Lung (tissue), 12 donors: Measurements from ENCODE around the gene KIAA1671. TPM values are rescaled to one million over a fixed set of nuclear protein-coding genes. Genes with fewer than 3 reads are reported as not detected.
A peak's percentile ranks its signal among the peaks of the same experiment; 100 is the strongest.

ENCODE experiments used
- ATAC-seq: fragments of 200-7000 bp; cut with Tn5 transposase; one replicate; pipeline ENCODE4 v1.9.1; 2020; ENCODE audit warnings: moderate number of reproducible peaks; ENCODE audit not compliant: insufficient read depth, low FRiP score
- DNase-seq, 3 donors: peaks; one replicate each; pipeline ENCODE4 v3.0.0-alpha.2; 2013 to 2017
- H3K27ac ChIP-seq, 2 donors: one replicate each; pipeline ENCODE4 v1.5.1; 2013; ENCODE audit warnings: mild to moderate bottlenecking in 2 of 2, moderate library complexity in 2 of 2, control low read depth in 1 of 2, inconsistent platforms in 1 of 2, low read depth in 1 of 2, low read length in 1 of 2
- H3K27me3 ChIP-seq, 3 donors: one replicate each; pipeline ENCODE4 v1.5.1; 2013; ENCODE audit warnings: low read length in 2 of 3; ENCODE audit not compliant: control insufficient read depth in 3 of 3, insufficient read depth in 3 of 3
- H3K36me3 ChIP-seq, 4 donors: one replicate each; pipeline ENCODE4 v1.5.1; 2013; ENCODE audit warnings: low read length in 4 of 4, mild to moderate bottlenecking in 1 of 4, moderate library complexity in 1 of 4; ENCODE audit not compliant: control insufficient read depth in 4 of 4, insufficient read depth in 4 of 4
- H3K4me1 ChIP-seq, 5 donors: one replicate each; pipeline ENCODE4 v1.5.1; 2013; ENCODE audit warnings: low read length in 5 of 5, mild to moderate bottlenecking in 2 of 5, moderate library complexity in 1 of 5; ENCODE audit not compliant: control insufficient read depth in 5 of 5, insufficient read depth in 5 of 5
- H3K4me3 ChIP-seq: one replicate; pipeline ENCODE4 v1.5.1; 2013; ENCODE audit warnings: mild to moderate bottlenecking, control low read depth, moderate library complexity
- H3K9ac ChIP-seq, 2 donors: one replicate each; pipeline ENCODE4 v1.5.1; 2013; ENCODE audit warnings: low read length in 2 of 2, control low read depth in 1 of 2; ENCODE audit not compliant: insufficient read depth in 1 of 2
- H3K9me3 ChIP-seq, 4 donors: one replicate each; pipeline ENCODE4 v1.5.1; 2013; ENCODE audit warnings: low read length in 3 of 4, mild to moderate bottlenecking in 1 of 4, moderate library complexity in 1 of 4; ENCODE audit not compliant: control insufficient read depth in 4 of 4, insufficient read depth in 3 of 4
- CTCF ChIP-seq: IDR thresholded peaks from 2 replicates; pipeline ENCODE4 v1.5.1; 2012; ENCODE audit warnings: mild to moderate bottlenecking; ENCODE audit errors: control extremely low read depth, extremely low read depth
- WGBS, 2 donors: extraction: QIAGEN DNeasy Blood & Tissue Kit; methylation state at CpG; one replicate each; pipeline ENCODE4 v1.1.7; 2013; 5-methylcytosine and 5-hydroxymethylcytosine counted together
- polyA plus RNA-seq, 2 donors: library from polyadenylated mRNA; stranded (reverse); fragments of 200-250 nt; gene quantifications; one replicate each; pipeline ENCODE4 v1.2.1, GENCODE V29; 2013
- total RNA-seq, 2 donors: library from RNA; depleted of rRNA in 1 of 2; stranded (reverse); fragments of >200 nt in 1 of 2; gene quantifications; one replicate each; pipeline ENCODE4 v1.2.1, GENCODE V29; 2014 to 2021
- donor health status: control.
- donor health status: control.
- donor health status: Bipolar disorder and iron deficiency.
- donor health status: healthy.
- donor health status: DM: yes; HTN: yes; CAD: no.

The KIAA1671 gene
- total and polyA plus RNA-seq, 4 donors, result 7.6 to 44.6 (median 24.0) TPM

- ATAC-seq, result no peak
- 84 to 87% methylated on average over 11 of the region's 11 CpGs for WGBS, 2 donors
- H3K4me1 ChIP-seq, result peaks cover 0 to 11% (median 0%) of the 10 kb centered on the region in 5 donors
- DNase-seq, result no peak
- no peak for TF ChIP-seq CTCF
- H3K36me3 ChIP-seq, result no peaks in the 10 kb centered on the region
- no peak overlapping the region for H3K9ac ChIP-seq
- H3K4me3 ChIP-seq, result no peak overlapping the region
- no peaks in the 10 kb centered on the region for H3K27me3 ChIP-seq
- no peaks in the 10 kb centered on the region for H3K9me3 ChIP-seq
- H3K27ac ChIP-seq, result no peak overlapping the region
Measured at GRCh38 chr22:25021976-25022711, 69.6 kb downstream of the KIAA1671 start.

GRCh38 chr22:25023879-25024278, 71.4 kb downstream of the KIAA1671 start:
- DNase-seq (no peak), ATAC-seq (no peak)
- H3K27me3 ChIP-seq, result no peaks in the 10 kb centered on the region
- no peak overlapping the region for H3K9ac ChIP-seq
- TF ChIP-seq CTCF, result no peak
- no peak overlapping the region for H3K4me3 ChIP-seq
- 88 to 96% methylated on average over 3 of the region's 3 CpGs for WGBS, 2 donors
- H3K27ac ChIP-seq, result no peak overlapping the region
- peaks cover 0 to 12% (median 2%) of the 10 kb centered on the region in 5 donors for H3K4me1 ChIP-seq
- no peaks in the 10 kb centered on the region for H3K9me3 ChIP-seq
- H3K36me3 ChIP-seq, result no peaks in the 10 kb centered on the region

GRCh38 chr22:25024895-25025294, 72.4 kb downstream of the KIAA1671 start:
- DNase-seq, result no peak
- peak overlapping the region in 1 of 2 donors; percentile 21 for H3K27ac ChIP-seq

More at GRCh38 chr22:25024895-25025294, 72.4 kb downstream of the KIAA1671 start:
- H3K27me3 ChIP-seq, result no peaks in the 10 kb centered on the region
- ATAC-seq, result no peak
- no peaks in the 10 kb centered on the region for H3K9me3 ChIP-seq
- no peak overlapping the region for H3K4me3 ChIP-seq
- no peak for TF ChIP-seq CTCF
- H3K36me3 ChIP-seq, result no peaks in the 10 kb centered on the region
- 83 to 91% methylated on average over 3 of the region's 3 CpGs for WGBS, 2 donors
- no peak overlapping the region for H3K9ac ChIP-seq
- peaks cover 0 to 14% (median 2%) of the 10 kb centered on the region in 5 donors for H3K4me1 ChIP-seq
